Sigmoid colon (tissue), 7 donors: Measurements from ENCODE around the gene CYP4F3. TPM values are rescaled to one million over a fixed set of nuclear protein-coding genes. Genes with fewer than 3 reads are reported as not detected.

Experiments
- DNase-seq: peaks from one replicate; pipeline ENCODE4 v3.0.0-alpha.2; 2019
- H3K27ac ChIP-seq, 4 donors: fragments of 200-600 bp; sonication (generic); one replicate each; pipeline ENCODE4 v1.5.1; 2016 to 2019; ENCODE audit warnings: mild to moderate bottlenecking in 1 of 4
- H3K27me3 ChIP-seq, 3 donors: fragments of 200-600 bp; sonication (generic); one replicate each; pipeline ENCODE4 v1.5.1; 2019; ENCODE audit warnings: mild to moderate bottlenecking in 1 of 3
- H3K36me3 ChIP-seq, 4 donors: fragments of 200-600 bp; sonication (generic); one replicate each; pipeline ENCODE4 v1.5.1; 2016 to 2019
- H3K4me1 ChIP-seq, 4 donors: fragments of 200-600 bp; sonication (generic); one replicate each; pipeline ENCODE4 v1.5.1; 2017 to 2019
- H3K4me3 ChIP-seq, 4 donors: fragments of 200-600 bp; sonication (generic); one replicate each; pipeline ENCODE4 v1.5.1; 2017 to 2019; ENCODE audit warnings: mild to moderate bottlenecking in 2 of 4, moderate library complexity in 1 of 4
- H3K9me3 ChIP-seq, 4 donors: fragments of 200-600 bp in 3 of 4; sonication (generic) in 3 of 4; one replicate each; pipeline versions ENCODE4 v1.5.1 to v1.6.1; 2013 to 2019
- EP300 ChIP-seq, 4 donors: sonication (generic); formaldehyde crosslinking; IDR thresholded peaks; one replicate each; pipeline ENCODE4 v1.6.1; 2017; ENCODE audit warnings: antibody characterized with exemption in 4 of 4
- POLR2A ChIP-seq, 2 donors: fragments of 450-650 bp; IDR thresholded peaks; one replicate each; pipeline ENCODE4 v1.6.1; 2016; ENCODE audit warnings: antibody characterized with exemption in 2 of 2, mild to moderate bottlenecking in 2 of 2, moderate library complexity in 2 of 2
- POLR2AphosphoS5 ChIP-seq, 4 donors: sonication (generic); formaldehyde crosslinking; IDR thresholded peaks; one replicate each; pipeline ENCODE4 v1.6.1; 2017; ENCODE audit warnings: antibody characterized with exemption in 4 of 4
- WGBS, 2 donors: extraction: QIAGEN DNeasy Blood & Tissue Kit; methylation state at CpG; one replicate each; pipeline ENCODE4 v1.1.7; 2013; 5-methylcytosine and 5-hydroxymethylcytosine counted together
- intact Hi-C: fragments of 100-400 bp; cut with DNase I; formaldehyde crosslinking; loops from one replicate; pipeline ENCODE4 v1.15.1; 2023
- polyA plus RNA-seq, 3 donors: library from polyadenylated mRNA; stranded (reverse); fragments of 200-250 nt; gene quantifications; one replicate each; pipeline ENCODE4 v1.2.3, GENCODE V29; 2013
- small RNA-seq, 3 donors: library from RNA; depleted of rRNA; stranded (forward); fragments of <200 nt; gene quantifications; one replicate each; pipeline ENCODE3, GENCODE V24; 2016
- total RNA-seq, 4 donors: library from RNA; depleted of rRNA; stranded (reverse); fragments of >200 nt; gene quantifications; one replicate each; pipeline ENCODE4 v1.1.0, GENCODE V29; 2016
- TF ChIP-seq, protein P1 (sequence below), 4 experiments: fragments of 450-650 bp in 3 of 4; fragments of 200-600 bp in 1 of 4; IDR thresholded peaks; one replicate each; pipeline ENCODE4 v1.5.1; 2016 to 2019; ENCODE audit warnings: antibody characterized with exemption in 4 of 4, mild to moderate bottlenecking in 3 of 4, moderate library complexity in 2 of 4
- donor health status: healthy with polysubstance abuse.
- donor health status: Bipolar disorder and iron deficiency.
- donor health status: healthy.

Gene CYP4F3
- total and polyA plus RNA-seq, 7 donors, result under 0.01 to 2.4 (median 0.46) TPM; not detected in 4

DNA sequence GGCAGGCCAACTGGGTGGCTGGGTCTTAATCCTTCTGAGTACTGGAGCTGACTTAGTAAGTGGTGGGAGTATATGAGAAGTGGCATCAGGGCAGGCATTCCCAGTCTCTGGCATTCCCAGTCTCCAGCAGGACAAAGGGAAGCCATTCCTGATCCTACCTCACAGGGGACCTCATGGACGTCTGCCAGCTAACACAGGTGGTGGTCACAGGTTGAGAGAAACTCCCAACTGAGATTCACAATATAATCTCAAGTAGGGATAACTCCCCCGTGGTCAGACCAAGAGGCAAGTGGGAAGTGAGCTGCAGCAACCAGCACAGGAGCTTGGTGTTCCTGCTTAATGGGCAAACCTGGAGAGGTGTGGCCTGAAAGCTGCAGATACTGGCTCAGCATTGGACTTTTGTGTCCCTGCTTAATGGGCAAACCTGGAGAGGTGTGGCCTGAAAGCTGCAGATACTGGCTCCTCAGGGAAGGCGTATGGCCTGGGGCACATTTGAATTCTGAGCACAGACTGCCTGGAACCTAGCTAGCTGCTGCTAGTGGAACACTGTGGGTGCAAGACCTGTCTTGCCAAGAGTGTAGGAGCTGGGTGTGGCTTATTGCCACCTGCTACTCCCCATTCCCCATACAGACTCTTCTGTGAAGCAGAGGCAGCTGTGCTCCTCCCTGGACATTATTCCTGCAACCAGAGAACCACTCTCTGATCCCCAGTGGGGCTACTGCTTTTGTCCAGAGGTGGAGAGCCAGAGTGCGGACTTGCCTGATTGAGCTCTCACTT is 61.2 kb downstream of the CYP4F3 start:
- Histone ChIP-seq H3K4me1 (peaks cover 0 to 21% (median 15%) of the 10 kb centered on the region in 4 donors), H3K27me3 (no peaks in the 10 kb centered on the region), H3K36me3 (peaks cover 0 to 7% (median 0%) of the 10 kb centered on the region in 4 donors), H3K9me3 (no peaks in the 10 kb centered on the region), H3K4me3 (peak overlapping the region in 1 of 4 donors; percentile 1), H3K27ac (peak overlapping the region in 3 of 4 donors; percentile 34 to 69 (median 45))
- intact Hi-C loops, result no loop called here
- DNase-seq, result no peak
- WGBS, 2 donors, result 18 to 55% methylated on average over 4 of the region's 4 CpGs
- TF ChIP-seq, protein P1, sequence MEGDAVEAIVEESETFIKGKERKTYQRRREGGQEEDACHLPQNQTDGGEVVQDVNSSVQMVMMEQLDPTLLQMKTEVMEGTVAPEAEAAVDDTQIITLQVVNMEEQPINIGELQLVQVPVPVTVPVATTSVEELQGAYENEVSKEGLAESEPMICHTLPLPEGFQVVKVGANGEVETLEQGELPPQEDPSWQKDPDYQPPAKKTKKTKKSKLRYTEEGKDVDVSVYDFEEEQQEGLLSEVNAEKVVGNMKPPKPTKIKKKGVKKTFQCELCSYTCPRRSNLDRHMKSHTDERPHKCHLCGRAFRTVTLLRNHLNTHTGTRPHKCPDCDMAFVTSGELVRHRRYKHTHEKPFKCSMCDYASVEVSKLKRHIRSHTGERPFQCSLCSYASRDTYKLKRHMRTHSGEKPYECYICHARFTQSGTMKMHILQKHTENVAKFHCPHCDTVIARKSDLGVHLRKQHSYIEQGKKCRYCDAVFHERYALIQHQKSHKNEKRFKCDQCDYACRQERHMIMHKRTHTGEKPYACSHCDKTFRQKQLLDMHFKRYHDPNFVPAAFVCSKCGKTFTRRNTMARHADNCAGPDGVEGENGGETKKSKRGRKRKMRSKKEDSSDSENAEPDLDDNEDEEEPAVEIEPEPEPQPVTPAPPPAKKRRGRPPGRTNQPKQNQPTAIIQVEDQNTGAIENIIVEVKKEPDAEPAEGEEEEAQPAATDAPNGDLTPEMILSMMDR (IDR thresholded peaks at IDR 0.05), result no peak
- no peak for TF ChIP-seq POLR2AphosphoS5 (IDR thresholded peaks at IDR 0.05)
- TF ChIP-seq POLR2A (IDR thresholded peaks at IDR 0.05), result no peak
- no peak for TF ChIP-seq EP300 (IDR thresholded peaks at IDR 0.05)

DNA sequence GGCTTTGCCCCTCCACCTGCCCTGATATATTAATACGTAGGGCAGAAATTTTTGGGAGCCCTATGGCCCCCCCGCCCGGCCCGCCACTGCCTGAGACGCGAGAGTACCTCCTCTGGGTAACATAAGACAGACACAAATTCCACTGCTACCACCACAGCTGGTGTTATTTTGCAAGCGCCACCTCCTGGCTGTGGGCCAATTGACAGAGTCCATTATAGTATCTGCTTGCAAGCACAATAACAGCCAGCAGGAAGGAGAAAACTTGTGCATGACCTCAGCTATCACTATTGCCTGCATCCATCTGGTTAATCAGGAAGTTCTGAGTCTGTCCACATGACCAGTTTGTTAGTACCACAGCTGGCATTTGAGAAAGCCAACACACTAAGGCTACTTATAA is 61.8 kb downstream of the CYP4F3 start:
- Histone ChIP-seq H3K4me3 (peak overlapping the region in 1 of 4 donors; percentile 1), H3K27ac (peak overlapping the region in 3 of 4 donors; percentile 34 to 69 (median 45)), H3K9me3 (no peaks in the 10 kb centered on the region), H3K27me3 (no peaks in the 10 kb centered on the region), H3K4me1 (peaks cover 0 to 21% (median 15%) of the 10 kb centered on the region in 4 donors), H3K36me3 (peaks cover 0 to 7% (median 0%) of the 10 kb centered on the region in 4 donors)
- DNase-seq, result peak; percentile 93
- intact Hi-C loops, result no loop called here
- TF ChIP-seq, protein P1 (IDR thresholded peaks at IDR 0.05), result peak in 1 of 4 experiments; percentile 18
- no peak for TF ChIP-seq EP300 (IDR thresholded peaks at IDR 0.05)
- TF ChIP-seq POLR2AphosphoS5 (IDR thresholded peaks at IDR 0.05), result peak in 3 of 4 donors; percentile 33 to 85 (median 69)
- TF ChIP-seq POLR2A (IDR thresholded peaks at IDR 0.05), result no peak
- 1 to 6% methylated on average over 7 of the region's 7 CpGs for WGBS, 2 donors

Small RNA genes within 50 kb of the gene (small RNA-seq; reads per million reads assigned to genes)
- gene AD000091.1, result 0 reads per million in 3 donors

Other genes with a start within 250 kb of the CYP4F3 start
- gene AKAP8L, start 221.9 kb upstream of the CYP4F3 start, total RNA-seq, result 100 to 1,000 TPM in 2 of 4 donors, 10 to 100 TPM in 2; 90.5 to 145 (median 101) TPM
- 10 to 100 TPM; 15.0 to 67.5 (median 22.8) TPM for gene AKAP8L, start 221.9 kb upstream of the CYP4F3 start, polyA plus RNA-seq
- 10 to 100 TPM; 16.3 to 49.6 (median 28.4) TPM for gene WIZ, start 190.9 kb upstream of the CYP4F3 start, total RNA-seq
- gene WIZ, start 190.9 kb upstream of the CYP4F3 start, polyA plus RNA-seq, result 10 to 100 TPM in 1 of 3 donors, 1 to 10 TPM in 2; 7.8 to 18.3 (median 9.2) TPM
- gene RASAL3, start 176.4 kb upstream of the CYP4F3 start, total RNA-seq, result 1 to 10 TPM; 1.1 to 2.0 (median 1.5) TPM
- 10 to 100 TPM in 1 of 3 donors, 1 to 10 TPM in 1, under 1 TPM in 1; 0.60 to 20.3 (median 1.6) TPM for gene RASAL3, start 176.4 kb upstream of the CYP4F3 start, polyA plus RNA-seq
- gene PGLYRP2, start 161.4 kb upstream of the CYP4F3 start, total RNA-seq, result not detected
- under 1 TPM in 1 of 3 donors, not detected in 2; 0.60 TPM for gene PGLYRP2, start 161.4 kb upstream of the CYP4F3 start, polyA plus RNA-seq
- gene CYP4F22, start 132.4 kb upstream of the CYP4F3 start, total RNA-seq, result not detected
- gene CYP4F22, start 132.4 kb upstream of the CYP4F3 start, polyA plus RNA-seq, result under 1 TPM in 1 of 3 donors, not detected in 2; 0.07 TPM
- gene CYP4F8, start 25.7 kb upstream of the CYP4F3 start, total RNA-seq, result not detected
- not detected for gene CYP4F8, start 25.7 kb upstream of the CYP4F3 start, polyA plus RNA-seq
- 10 to 100 TPM; 10.5 to 18.8 (median 13.7) TPM for gene CYP4F12, start 32.2 kb downstream of the CYP4F3 start, total RNA-seq
- gene CYP4F12, start 32.2 kb downstream of the CYP4F3 start, polyA plus RNA-seq, result 10 to 100 TPM in 1 of 3 donors, 1 to 10 TPM in 2; 6.0 to 47.1 (median 6.7) TPM
- gene OR10H2, start 87.1 kb downstream of the CYP4F3 start, total RNA-seq, result not detected
- gene OR10H2, start 87.1 kb downstream of the CYP4F3 start, polyA plus RNA-seq, result not detected
- gene OR10H3, start 97.1 kb downstream of the CYP4F3 start, total RNA-seq, result not detected
- gene OR10H3, start 97.1 kb downstream of the CYP4F3 start, polyA plus RNA-seq, result not detected
- not detected for gene OR10H5, start 146.8 kb downstream of the CYP4F3 start, total RNA-seq
- gene OR10H5, start 146.8 kb downstream of the CYP4F3 start, polyA plus RNA-seq, result under 1 TPM in 1 of 3 donors, not detected in 2; under 0.01 TPM
- gene OR10H1, start 174.8 kb downstream of the CYP4F3 start, total RNA-seq, result not detected
- gene OR10H1, start 174.8 kb downstream of the CYP4F3 start, polyA plus RNA-seq, result not detected